K562 (cell line): ENCODE results near the gene KHNYN. TPM values are rescaled to one million over a fixed set of nuclear protein-coding genes. Genes with fewer than 3 reads are reported as not detected.
A peak's percentile ranks its signal among the peaks of the same experiment; 100 is the strongest.

Experiments used
- EP300 ChIP-seq: IDR thresholded peaks from 2 replicates; pipeline ENCODE4 v1.6.1; 2012; ENCODE audit warnings: low read length, improper control_type of control experiment
- HEY1 ChIP-seq: fragments of 250-450 bp; sonication (Bioruptor Pico); IDR thresholded peaks from 2 replicates; pipeline ENCODE4 v1.5.0; 2020; ENCODE audit warnings: mild to moderate bottlenecking, moderate library complexity, borderline replicate concordance
- HMGN3 ChIP-seq: IDR thresholded peaks from 2 replicates; pipeline ENCODE4 v1.6.1; 2011; ENCODE audit warnings: borderline replicate concordance, low read depth, mild to moderate bottlenecking, mixed read lengths, low read length; ENCODE audit not compliant: insufficient read length; ENCODE audit errors: extremely low read depth
- MAZ ChIP-seq, 2 experiments: fragments of 450-650 bp in 1 of 2; sonication (generic) in 1 of 2; formaldehyde crosslinking; IDR thresholded peaks in 1 of 2; conservative IDR thresholded peaks in 1 of 2; 2 replicates each; pipeline versions ENCODE4 v1.4.0 to v1.5.0; 2020; ENCODE audit warnings: mild to moderate bottlenecking in 1 of 2, missing genetic modification reagents in 1 of 2
- NCOA1 ChIP-seq: fragments of 450-650 bp; IDR thresholded peaks from 2 replicates; pipeline ENCODE4 v1.6.1; 2016; ENCODE audit warnings: low read depth
- PHF8 ChIP-seq: fragments of 200-600 bp; sonication (generic); IDR thresholded peaks from 2 replicates; pipeline ENCODE4 v1.6.1; 2012; ENCODE audit warnings: mixed run types, mild to moderate bottlenecking, inconsistent platforms, low read length, moderate library complexity, borderline replicate concordance
- POLR2A ChIP-seq: fragments of 450-650 bp; conservative IDR thresholded peaks from 2 replicates; pipeline ENCODE4 v1.6.1; 2016
- POLR3G ChIP-seq: IDR thresholded peaks from 2 replicates; pipeline ENCODE4 v1.6.1; 2011; ENCODE audit not compliant: insufficient read length, insufficient replicate concordance; ENCODE audit errors: extremely low read depth
- SUPT5H ChIP-seq: fragments of 450-650 bp; IDR thresholded peaks from 2 replicates; pipeline ENCODE4 v1.6.1; 2016
- TCF7L2 ChIP-seq: fragments of 150-350 bp; IDR thresholded peaks from 2 replicates; pipeline ENCODE4 v1.6.1; 2016; ENCODE audit warnings: low read depth, mild to moderate bottlenecking, low read length, moderate library complexity
- WHSC1 ChIP-seq: IDR thresholded peaks from one replicate; pipeline ENCODE4 v1.6.1; 2012; ENCODE audit warnings: low read length, control low read depth, inconsistent platforms
- ZNF12 ChIP-seq: sonication (generic); formaldehyde crosslinking; IDR thresholded peaks from 2 replicates; pipeline ENCODE4 v1.4.0; 2020; ENCODE audit warnings: mild to moderate bottlenecking, missing genetic modification reagents
- polyA plus RNA-seq, 8 experiments: library from polyadenylated mRNA; depleted of rRNA in 4 of 8; stranded (reverse) in 5 of 8; unstranded in 3 of 8; fragments of >200 nt; fragmentation: Nextera tagmentation in 2 of 8; fragmentation: Illumina TruSeq in 1 of 8; extraction: Ambion mirVana in 2 of 8; extraction: Trizol in 1 of 8; gene quantifications; 2 replicates each; pipeline versions ENCODE4 v1.2.1 to v1.2.3, GENCODE V29; 2011 to 2014; ENCODE audit warnings: inconsistent platforms in 1 of 8, missing spikeins in 1 of 8
- total RNA-seq, 7 experiments: library from RNA; depleted of rRNA in 6 of 7; stranded (reverse); fragments of >200 nt in 6 of 7; fragmentation: Illumina TruSeq in 2 of 7; extraction: Trizol in 2 of 7; gene quantifications; 2 replicates each; pipeline versions ENCODE4 v1.2.1 to v1.2.3, GENCODE V29; 2011 to 2021; ENCODE audit warnings: low replicate concordance in 1 of 7
- TF ChIP-seq, protein P1 (sequence below): fragments of 250-450 bp; sonication (Bioruptor Pico); IDR thresholded peaks from 2 replicates; pipeline ENCODE4 v1.9.0; 2021; ENCODE audit warnings: mild to moderate bottlenecking
- TF ChIP-seq, protein P2 (sequence below): fragments of 250-450 bp; sonication (Bioruptor Pico); IDR thresholded peaks from 2 replicates; pipeline ENCODE4 v1.8.0; 2022; ENCODE audit warnings: moderate library complexity, mild to moderate bottlenecking, inconsistent platforms
- TF ChIP-seq, protein P3 (sequence below), 2 experiments: IDR thresholded peaks; 2 replicates each; pipeline ENCODE4 v1.6.1; 2011; ENCODE audit warnings: borderline replicate concordance in 1 of 2, control low read depth in 1 of 2, low read depth in 1 of 2, low read length in 1 of 2, mild to moderate bottlenecking in 1 of 2, mixed read lengths in 1 of 2, moderate library complexity in 1 of 2; ENCODE audit not compliant: insufficient read depth in 1 of 2, insufficient read length in 1 of 2, poor library complexity in 1 of 2, severe bottlenecking in 1 of 2; ENCODE audit errors: extremely low read depth in 1 of 2
- TF ChIP-seq, protein P4 (sequence below): fragments of 450-650 bp; IDR thresholded peaks from 2 replicates; pipeline ENCODE4 v1.7.1; 2018; ENCODE audit warnings: mild to moderate bottlenecking, low read depth; ENCODE audit not compliant: partially characterized antibody

Gene KHNYN
- total and polyA plus RNA-seq, 9 of the 15 experiments (the other 6 are each of a cell fraction or from before 2014, with no cell fraction given): 0.76 to 26.0 (median 14.1) TPM

DNA sequence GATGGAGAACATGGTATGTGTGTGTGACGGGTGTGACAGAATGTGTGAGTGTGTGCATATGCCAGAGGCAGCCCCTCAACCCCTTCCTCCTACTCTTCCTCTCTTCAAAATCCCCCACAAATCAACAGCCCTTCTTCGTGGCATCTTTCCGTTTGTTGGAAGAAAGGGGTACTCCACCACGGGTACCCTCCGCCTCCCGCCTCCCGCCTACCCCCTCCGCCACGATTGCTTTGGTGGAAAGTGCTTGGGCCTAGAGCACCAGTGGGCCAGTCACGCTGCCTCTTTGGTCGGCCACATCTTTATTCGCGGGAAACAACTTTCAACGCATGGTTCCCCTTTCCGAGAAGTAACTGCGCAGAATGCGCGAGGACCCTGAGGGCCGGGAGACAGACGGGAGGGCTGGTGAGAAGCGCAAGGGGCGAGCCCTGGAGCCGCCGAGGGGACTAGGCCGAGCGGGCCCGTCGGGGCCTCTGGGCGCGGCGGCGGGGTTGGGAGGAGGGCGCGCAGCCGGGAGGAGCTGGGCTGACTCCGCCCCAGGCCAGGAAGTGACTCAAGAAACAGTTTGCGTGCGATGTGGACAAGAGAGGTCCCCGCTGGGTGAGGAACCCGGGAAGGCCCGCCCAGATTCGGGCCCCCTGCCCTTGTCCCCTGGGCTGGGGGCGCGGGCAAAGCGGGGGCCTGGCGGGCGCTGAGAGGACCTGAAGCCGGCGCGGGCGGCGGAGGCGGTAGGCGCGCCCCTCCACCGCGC, at the start of gene KHNYN, which contains the start of gene CBLN3 (continued):
- TF ChIP-seq, protein P1, sequence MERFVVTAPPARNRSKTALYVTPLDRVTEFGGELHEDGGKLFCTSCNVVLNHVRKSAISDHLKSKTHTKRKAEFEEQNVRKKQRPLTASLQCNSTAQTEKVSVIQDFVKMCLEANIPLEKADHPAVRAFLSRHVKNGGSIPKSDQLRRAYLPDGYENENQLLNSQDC: peak; percentile 65; the same call in 1 of the 2 replicates
- TF ChIP-seq EP300: 0 out of 2 replicates have a peak, but pooled peaks have one; percentile 4
- TF ChIP-seq TCF7L2: no peak
- TF ChIP-seq SUPT5H: peak; percentile 82
- TF ChIP-seq, protein P2, sequence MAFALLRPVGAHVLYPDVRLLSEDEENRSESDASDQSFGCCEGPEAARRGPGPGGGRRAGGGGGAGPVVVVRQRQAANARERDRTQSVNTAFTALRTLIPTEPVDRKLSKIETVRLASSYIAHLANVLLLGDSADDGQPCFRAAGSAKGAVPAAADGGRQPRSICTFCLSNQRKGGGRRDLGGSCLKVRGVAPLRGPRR (CRISPR knock-in tag): no peak
- TF ChIP-seq, protein P3, sequence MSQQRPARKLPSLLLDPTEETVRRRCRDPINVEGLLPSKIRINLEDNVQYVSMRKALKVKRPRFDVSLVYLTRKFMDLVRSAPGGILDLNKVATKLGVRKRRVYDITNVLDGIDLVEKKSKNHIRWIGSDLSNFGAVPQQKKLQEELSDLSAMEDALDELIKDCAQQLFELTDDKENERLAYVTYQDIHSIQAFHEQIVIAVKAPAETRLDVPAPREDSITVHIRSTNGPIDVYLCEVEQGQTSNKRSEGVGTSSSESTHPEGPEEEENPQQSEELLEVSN (IDR thresholded peaks at IDR 0.05; ENCODE audit: borderline replicate concordance in 1 of 2, extremely low read depth in 1 of 2, insufficient read depth in 1 of 2, insufficient read length in 1 of 2, low read depth in 1 of 2, low read length in 1 of 2, poor library complexity in 1 of 2, severe bottlenecking in 1 of 2): peak; percentile 41 to 57
- TF ChIP-seq, protein P4, sequence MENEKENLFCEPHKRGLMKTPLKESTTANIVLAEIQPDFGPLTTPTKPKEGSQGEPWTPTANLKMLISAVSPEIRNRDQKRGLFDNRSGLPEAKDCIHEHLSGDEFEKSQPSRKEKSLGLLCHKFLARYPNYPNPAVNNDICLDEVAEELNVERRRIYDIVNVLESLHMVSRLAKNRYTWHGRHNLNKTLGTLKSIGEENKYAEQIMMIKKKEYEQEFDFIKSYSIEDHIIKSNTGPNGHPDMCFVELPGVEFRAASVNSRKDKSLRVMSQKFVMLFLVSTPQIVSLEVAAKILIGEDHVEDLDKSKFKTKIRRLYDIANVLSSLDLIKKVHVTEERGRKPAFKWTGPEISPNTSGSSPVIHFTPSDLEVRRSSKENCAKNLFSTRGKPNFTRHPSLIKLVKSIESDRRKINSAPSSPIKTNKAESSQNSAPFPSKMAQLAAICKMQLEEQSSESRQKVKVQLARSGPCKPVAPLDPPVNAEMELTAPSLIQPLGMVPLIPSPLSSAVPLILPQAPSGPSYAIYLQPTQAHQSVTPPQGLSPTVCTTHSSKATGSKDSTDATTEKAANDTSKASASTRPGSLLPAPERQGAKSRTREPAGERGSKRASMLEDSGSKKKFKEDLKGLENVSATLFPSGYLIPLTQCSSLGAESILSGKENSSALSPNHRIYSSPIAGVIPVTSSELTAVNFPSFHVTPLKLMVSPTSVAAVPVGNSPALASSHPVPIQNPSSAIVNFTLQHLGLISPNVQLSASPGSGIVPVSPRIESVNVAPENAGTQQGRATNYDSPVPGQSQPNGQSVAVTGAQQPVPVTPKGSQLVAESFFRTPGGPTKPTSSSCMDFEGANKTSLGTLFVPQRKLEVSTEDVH: peak; percentile 30
- TF ChIP-seq PHF8: peak; percentile 85
- peak; percentile 47 to 59; a peak in 2 of 4 replicates for TF ChIP-seq MAZ (CRISPR knock-in tag; conservative IDR thresholded peaks at IDR 0.05 in 1 of 2, IDR thresholded peaks at IDR 0.05 in 1 of 2)
- 0 out of 2 replicates have a peak, but pooled peaks have one; percentile 15 for TF ChIP-seq ZNF12 (CRISPR knock-in tag)
- TF ChIP-seq HEY1 (CRISPR knock-in tag): no peak
- TF ChIP-seq WHSC1: no peak
- TF ChIP-seq POLR3G: no peak
- no peak for TF ChIP-seq NCOA1
- TF ChIP-seq HMGN3: peak; percentile 78
- TF ChIP-seq POLR2A: peak; percentile 82
